ENCODE results near the gene LYRM9. TPM values are rescaled to one million over a fixed set of nuclear protein-coding genes. Genes with fewer than 3 reads are reported as not detected.

LYRM9 gene
- total and polyA plus RNA-seq, 2 of the 8 experiments (the other 6 are each of a cell fraction or from before 2014, with no cell fraction given), result 4.3 to 5.2 TPM

DNA sequence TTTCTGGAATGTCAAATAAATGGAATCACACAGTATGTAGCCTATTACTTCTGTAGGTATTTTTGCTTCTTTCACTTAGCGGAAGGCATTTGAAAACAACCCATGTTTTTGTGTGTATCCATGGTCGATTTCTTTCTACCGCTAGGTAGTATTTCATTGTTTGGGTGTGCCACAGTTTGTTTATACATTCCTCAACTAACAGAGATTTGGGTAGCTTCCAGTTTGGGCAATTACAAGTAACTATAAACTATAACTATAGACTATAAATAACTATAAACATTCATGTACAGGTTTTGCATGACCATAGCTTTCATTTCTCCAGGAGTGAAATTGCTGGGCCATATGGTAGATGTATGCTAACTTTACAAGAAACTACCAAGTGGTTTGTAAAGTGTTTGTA lies 40.1 kb downstream of the LYRM9 start (continued):
- TF ChIP-seq, protein P1, sequence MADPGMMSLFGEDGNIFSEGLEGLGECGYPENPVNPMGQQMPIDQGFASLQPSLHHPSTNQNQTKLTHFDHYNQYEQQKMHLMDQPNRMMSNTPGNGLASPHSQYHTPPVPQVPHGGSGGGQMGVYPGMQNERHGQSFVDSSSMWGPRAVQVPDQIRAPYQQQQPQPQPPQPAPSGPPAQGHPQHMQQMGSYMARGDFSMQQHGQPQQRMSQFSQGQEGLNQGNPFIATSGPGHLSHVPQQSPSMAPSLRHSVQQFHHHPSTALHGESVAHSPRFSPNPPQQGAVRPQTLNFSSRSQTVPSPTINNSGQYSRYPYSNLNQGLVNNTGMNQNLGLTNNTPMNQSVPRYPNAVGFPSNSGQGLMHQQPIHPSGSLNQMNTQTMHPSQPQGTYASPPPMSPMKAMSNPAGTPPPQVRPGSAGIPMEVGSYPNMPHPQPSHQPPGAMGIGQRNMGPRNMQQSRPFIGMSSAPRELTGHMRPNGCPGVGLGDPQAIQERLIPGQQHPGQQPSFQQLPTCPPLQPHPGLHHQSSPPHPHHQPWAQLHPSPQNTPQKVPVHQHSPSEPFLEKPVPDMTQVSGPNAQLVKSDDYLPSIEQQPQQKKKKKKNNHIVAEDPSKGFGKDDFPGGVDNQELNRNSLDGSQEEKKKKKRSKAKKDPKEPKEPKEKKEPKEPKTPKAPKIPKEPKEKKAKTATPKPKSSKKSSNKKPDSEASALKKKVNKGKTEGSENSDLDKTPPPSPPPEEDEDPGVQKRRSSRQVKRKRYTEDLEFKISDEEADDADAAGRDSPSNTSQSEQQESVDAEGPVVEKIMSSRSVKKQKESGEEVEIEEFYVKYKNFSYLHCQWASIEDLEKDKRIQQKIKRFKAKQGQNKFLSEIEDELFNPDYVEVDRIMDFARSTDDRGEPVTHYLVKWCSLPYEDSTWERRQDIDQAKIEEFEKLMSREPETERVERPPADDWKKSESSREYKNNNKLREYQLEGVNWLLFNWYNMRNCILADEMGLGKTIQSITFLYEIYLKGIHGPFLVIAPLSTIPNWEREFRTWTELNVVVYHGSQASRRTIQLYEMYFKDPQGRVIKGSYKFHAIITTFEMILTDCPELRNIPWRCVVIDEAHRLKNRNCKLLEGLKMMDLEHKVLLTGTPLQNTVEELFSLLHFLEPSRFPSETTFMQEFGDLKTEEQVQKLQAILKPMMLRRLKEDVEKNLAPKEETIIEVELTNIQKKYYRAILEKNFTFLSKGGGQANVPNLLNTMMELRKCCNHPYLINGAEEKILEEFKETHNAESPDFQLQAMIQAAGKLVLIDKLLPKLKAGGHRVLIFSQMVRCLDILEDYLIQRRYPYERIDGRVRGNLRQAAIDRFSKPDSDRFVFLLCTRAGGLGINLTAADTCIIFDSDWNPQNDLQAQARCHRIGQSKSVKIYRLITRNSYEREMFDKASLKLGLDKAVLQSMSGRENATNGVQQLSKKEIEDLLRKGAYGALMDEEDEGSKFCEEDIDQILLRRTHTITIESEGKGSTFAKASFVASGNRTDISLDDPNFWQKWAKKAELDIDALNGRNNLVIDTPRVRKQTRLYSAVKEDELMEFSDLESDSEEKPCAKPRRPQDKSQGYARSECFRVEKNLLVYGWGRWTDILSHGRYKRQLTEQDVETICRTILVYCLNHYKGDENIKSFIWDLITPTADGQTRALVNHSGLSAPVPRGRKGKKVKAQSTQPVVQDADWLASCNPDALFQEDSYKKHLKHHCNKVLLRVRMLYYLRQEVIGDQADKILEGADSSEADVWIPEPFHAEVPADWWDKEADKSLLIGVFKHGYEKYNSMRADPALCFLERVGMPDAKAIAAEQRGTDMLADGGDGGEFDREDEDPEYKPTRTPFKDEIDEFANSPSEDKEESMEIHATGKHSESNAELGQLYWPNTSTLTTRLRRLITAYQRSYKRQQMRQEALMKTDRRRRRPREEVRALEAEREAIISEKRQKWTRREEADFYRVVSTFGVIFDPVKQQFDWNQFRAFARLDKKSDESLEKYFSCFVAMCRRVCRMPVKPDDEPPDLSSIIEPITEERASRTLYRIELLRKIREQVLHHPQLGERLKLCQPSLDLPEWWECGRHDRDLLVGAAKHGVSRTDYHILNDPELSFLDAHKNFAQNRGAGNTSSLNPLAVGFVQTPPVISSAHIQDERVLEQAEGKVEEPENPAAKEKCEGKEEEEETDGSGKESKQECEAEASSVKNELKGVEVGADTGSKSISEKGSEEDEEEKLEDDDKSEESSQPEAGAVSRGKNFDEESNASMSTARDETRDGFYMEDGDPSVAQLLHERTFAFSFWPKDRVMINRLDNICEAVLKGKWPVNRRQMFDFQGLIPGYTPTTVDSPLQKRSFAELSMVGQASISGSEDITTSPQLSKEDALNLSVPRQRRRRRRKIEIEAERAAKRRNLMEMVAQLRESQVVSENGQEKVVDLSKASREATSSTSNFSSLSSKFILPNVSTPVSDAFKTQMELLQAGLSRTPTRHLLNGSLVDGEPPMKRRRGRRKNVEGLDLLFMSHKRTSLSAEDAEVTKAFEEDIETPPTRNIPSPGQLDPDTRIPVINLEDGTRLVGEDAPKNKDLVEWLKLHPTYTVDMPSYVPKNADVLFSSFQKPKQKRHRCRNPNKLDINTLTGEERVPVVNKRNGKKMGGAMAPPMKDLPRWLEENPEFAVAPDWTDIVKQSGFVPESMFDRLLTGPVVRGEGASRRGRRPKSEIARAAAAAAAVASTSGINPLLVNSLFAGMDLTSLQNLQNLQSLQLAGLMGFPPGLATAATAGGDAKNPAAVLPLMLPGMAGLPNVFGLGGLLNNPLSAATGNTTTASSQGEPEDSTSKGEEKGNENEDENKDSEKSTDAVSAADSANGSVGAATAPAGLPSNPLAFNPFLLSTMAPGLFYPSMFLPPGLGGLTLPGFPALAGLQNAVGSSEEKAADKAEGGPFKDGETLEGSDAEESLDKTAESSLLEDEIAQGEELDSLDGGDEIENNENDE (IDR thresholded peaks at IDR 0.05; ENCODE audit: insufficient replicate concordance, low read length), result no peak
- no peak for TF ChIP-seq ZNF274 (IDR thresholded peaks at IDR 0.05; ENCODE audit: borderline replicate concordance, extremely low read depth, low read length)
- TF ChIP-seq HDAC6 (IDR thresholded peaks at IDR 0.05; ENCODE audit: low read depth, low read length), result no peak
- TF ChIP-seq SIN3A (conservative IDR thresholded peaks at IDR 0.05 in 1 of 2, IDR thresholded peaks at IDR 0.05 in 1 of 2; ENCODE audit: low read depth in 1 of 2, low read length in 2 of 2), result no peak
- no peak for TF ChIP-seq RNF2 (IDR thresholded peaks at IDR 0.05; ENCODE audit: borderline replicate concordance, low read depth, low read length, missing control alignments, poor library complexity, severe bottlenecking)
- TF ChIP-seq FOSL1 (IDR thresholded peaks at IDR 0.05; ENCODE audit: insufficient read depth, low read depth, low read length), result no peak
- no peak for TF ChIP-seq KDM4A (IDR thresholded peaks at IDR 0.05; ENCODE audit: low read depth, low read length, severe bottlenecking)

Measured in H1 (cell line).